PC-9 (cell line): ENCODE data around the gene TTC36. TPM values are rescaled to one million over a fixed set of nuclear protein-coding genes. Genes with fewer than 3 reads are reported as not detected.
"Not testable (repeated sequence)": the region's sequence is repeated elsewhere in the genome, so short reads cannot be mapped to it uniquely, and the experiment has no call there.

Source experiments
- BruUV-seq: library from RNA; stranded (reverse); fragments of 400-500 nt; replicated peaks from 2 replicates; lab custom pipeline; 2021; lab: Mats Ljungman, UMichigan
- CTCF ChIA-PET: fragments of 300-600 bp; sonication (Branson Sonifier 250); formaldehyde crosslinking; loops from one replicate; lab custom pipeline; 2022; ENCODE audit warnings: antibody characterized with exemption; lab: Charles Lee
- POLR2A ChIA-PET: fragments of 300-600 bp; sonication (Branson Sonifier 250); formaldehyde crosslinking; loops from one replicate; lab custom pipeline; 2022; ENCODE audit warnings: antibody characterized with exemption; ENCODE audit not compliant: unreplicated experiment; lab: Charles Lee
- DNase-seq, 2 experiments: peaks; one replicate each; pipeline versions ENCODE4 v3.0.0 to v3.0.0-alpha.2; 2015 to 2022; ENCODE audit warnings: mixed read lengths in 1 of 2
- H2AFZ ChIP-seq: fragments of 200-600 bp; sonication (generic); 2 replicates; pipeline ENCODE4 v1.8.1; 2017; ENCODE audit warnings: antibody characterized with exemption
- H3F3A ChIP-seq: fragments of 200-600 bp; sonication (generic); 2 replicates; pipeline ENCODE4 v1.8.1; 2017; ENCODE audit warnings: antibody characterized with exemption, mild to moderate bottlenecking, low read depth; ENCODE audit not compliant: insufficient read depth
- H3K27ac ChIP-seq: fragments of 200-600 bp; sonication (generic); 2 replicates; pipeline ENCODE4 v1.6.1; 2016; ENCODE audit warnings: mixed run types
- H3K27me3 ChIP-seq: fragments of 200-600 bp; sonication (generic); 2 replicates; pipeline ENCODE4 v1.6.1; 2016; ENCODE audit warnings: low read depth, mixed run types; ENCODE audit not compliant: insufficient read depth
- H3K36me3 ChIP-seq: fragments of 200-600 bp; sonication (generic); 2 replicates; pipeline ENCODE4 v1.6.1; 2016; ENCODE audit warnings: low read depth, mixed run types
- H3K4me1 ChIP-seq: fragments of 200-600 bp; sonication (generic); replicated peaks from 2 replicates; pipeline ENCODE4 v1.6.1; 2016; ENCODE audit warnings: mixed run types; ENCODE audit not compliant: insufficient read depth
- H3K4me2 ChIP-seq: fragments of 200-600 bp; sonication (generic); 2 replicates; pipeline ENCODE4 v1.6.1; 2017; ENCODE audit warnings: mixed run types
- H3K4me3 ChIP-seq: fragments of 200-600 bp; sonication (generic); 2 replicates; pipeline ENCODE4 v1.6.1; 2016; ENCODE audit warnings: mixed run types
- H3K79me2 ChIP-seq: fragments of 200-600 bp; sonication (generic); 2 replicates; pipeline ENCODE4 v1.6.1; 2017; ENCODE audit warnings: low read depth, mixed run types
- H3K9me2 ChIP-seq: fragments of 200-600 bp; sonication (generic); 2 replicates; pipeline ENCODE4 v1.8.1; 2017; ENCODE audit warnings: mild to moderate bottlenecking; ENCODE audit not compliant: insufficient read depth
- H3K9me3 ChIP-seq: fragments of 200-600 bp; sonication (generic); 2 replicates; pipeline ENCODE4 v1.8.1; 2016; ENCODE audit warnings: low read depth; ENCODE audit not compliant: insufficient read depth
- H4K20me1 ChIP-seq: fragments of 200-600 bp; sonication (generic); 2 replicates; pipeline ENCODE4 v1.8.1; 2017; ENCODE audit not compliant: insufficient read depth
- CTCF ChIP-seq: fragments of 200-600 bp; sonication (generic); conservative IDR thresholded peaks from 2 replicates; pipeline ENCODE4 v1.6.1; 2017; ENCODE audit warnings: mixed run types, antibody characterized with exemption, mild to moderate bottlenecking, moderate library complexity
- EZH2 ChIP-seq: fragments of 200-600 bp; sonication (generic); IDR thresholded peaks from 2 replicates; pipeline ENCODE4 v1.8.0; 2017; ENCODE audit warnings: antibody characterized with exemption, low read depth
- intact Hi-C: fragments of 100-400 bp; cut with micrococcal nuclease; formaldehyde crosslinking; loops from one replicate; pipeline ENCODE4 v1.10.0; 2022; ENCODE audit not compliant: unreplicated experiment
- total RNA-seq: library from RNA; stranded (reverse); gene quantifications from 2 replicates; pipeline ENCODE4 v1.2.3, GENCODE V29; 2021

TTC36 gene
- total RNA-seq, 1 experiment from 2014 or later, result 0.41 TPM

GRCh38 chr11:118565051-118565450 lies 37.8 kb downstream of the TTC36 start:
- H3K4me3 ChIP-seq, result no peak overlapping the region
- H3K36me3 ChIP-seq, result no peaks in the 10 kb centered on the region
- TF ChIP-seq CTCF (no peak), EZH2 (no peak)
- no peaks in the 10 kb centered on the region for H4K20me1 ChIP-seq
- no peaks in the 10 kb centered on the region for H3K9me3 ChIP-seq
- ChIA-PET POLR2A (no interaction called here), CTCF (no interaction called here)
- intact Hi-C loops, result loop anchor here (10.0 kb wide), 1 partner anchor 740 kb away; the partner anchor contains the start of gene FXYD2
- 0 out of 2 replicates have a peak, but pooled peaks cover 10% of the 10 kb centered on the region for H3K4me1 ChIP-seq
- no peak overlapping the region for H3K27ac ChIP-seq
- peaks cover 5% of the 10 kb centered on the region for H3F3A ChIP-seq
- H3K4me2 ChIP-seq, result peak overlapping the region; percentile 39; the same call in 1 of the 2 replicates
- DNase-seq, result peak in 1 of 2 experiments; percentile 16
- BruUV-seq, result no TSS peak
- no peaks in the 10 kb centered on the region for H3K79me2 ChIP-seq
- no peaks in the 10 kb centered on the region for H3K27me3 ChIP-seq
- no peak overlapping the region for H2AFZ ChIP-seq
- H3K9me2 ChIP-seq, result no peaks in the 10 kb centered on the region

GRCh38 chr11:118569670-118570069 lies 42.4 kb downstream of the TTC36 start:
- TF ChIP-seq CTCF (no peak), EZH2 (no peak)
- no TSS peak for BruUV-seq
- Histone ChIP-seq H3K9me2 (no peaks in the 10 kb centered on the region), H3K79me2 (peaks cover 33% of the 10 kb centered on the region), H2AFZ (no peak overlapping the region), H3K27ac (no peak overlapping the region), H3K4me2 (no peak overlapping the region), H3F3A (peaks cover 12% of the 10 kb centered on the region), H3K27me3 (no peaks in the 10 kb centered on the region), H3K4me1 (peaks cover 33% of the 10 kb centered on the region), H3K9me3 (no peaks in the 10 kb centered on the region), H3K4me3 (no peak overlapping the region), H3K36me3 (no peaks in the 10 kb centered on the region), H4K20me1 (peaks cover 18% of the 10 kb centered on the region)
- no peak for DNase-seq
- ChIA-PET CTCF (no interaction called here), POLR2A (no interaction called here)
- intact Hi-C loops, result loop anchor here (10.0 kb wide), 1 partner anchor 745 kb away; the partner anchor contains the start of gene FXYD2

GRCh38 chr11:118570787-118571186 lies 43.5 kb downstream of the TTC36 start:
- ChIA-PET POLR2A (no interaction called here), CTCF (no interaction called here)
- Histone ChIP-seq H3K9me3 (no peaks in the 10 kb centered on the region), H2AFZ (no peak overlapping the region), H3K27ac (no peak overlapping the region), H3K4me3 (no peak overlapping the region), H3K4me1 (peaks cover 35% of the 10 kb centered on the region), H4K20me1 (peaks cover 29% of the 10 kb centered on the region), H3K4me2 (no peak overlapping the region), H3K79me2 (peaks cover 44% of the 10 kb centered on the region), H3F3A (peaks cover 22% of the 10 kb centered on the region; the same call in 1 of the 2 replicates), H3K9me2 (no peaks in the 10 kb centered on the region), H3K36me3 (peaks cover 5% of the 10 kb centered on the region; the same call in 1 of the 2 replicates), H3K27me3 (no peaks in the 10 kb centered on the region)
- BruUV-seq, result no TSS peak
- peak in 1 of 2 experiments; percentile 6 for DNase-seq
- intact Hi-C loops, result no loop called here
- no peak for TF ChIP-seq EZH2
- no peak for TF ChIP-seq CTCF

DNA sequence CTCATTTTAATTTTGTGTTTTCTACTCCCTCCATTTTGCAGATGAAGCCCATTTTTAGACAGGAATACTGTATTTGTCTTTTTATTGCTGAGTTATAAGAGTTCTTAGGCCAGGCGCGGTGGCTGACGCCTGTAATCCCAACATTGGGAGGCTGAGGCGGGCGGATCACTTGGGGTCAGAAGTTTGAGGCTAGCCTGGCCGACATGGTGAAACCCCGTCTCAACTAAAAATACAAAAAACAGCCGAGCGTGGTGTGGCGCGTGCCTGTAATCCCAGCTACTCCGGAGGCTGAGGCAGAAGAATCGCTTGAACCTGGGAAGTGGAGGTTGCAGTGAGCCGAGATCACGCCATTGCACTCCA lies 44.4 kb downstream of the TTC36 start:
- CTCF ChIA-PET, H3K27me3 ChIP-seq, H3K36me3 ChIP-seq, H3K9me2 ChIP-seq, H3K9me3 ChIP-seq: not testable (repeated sequence)
- intact Hi-C loops, result loop anchor here (2.0 kb wide), 1 partner anchor 427 kb away; no protein-coding TSS in a partner anchor
- Histone ChIP-seq H3K4me1 (peaks cover 29% of the 10 kb centered on the region), H3K4me3 (peak overlapping the region; percentile 98), H3K27ac (peak overlapping the region; percentile 24), H2AFZ (peak overlapping the region; percentile 94), H3F3A (peaks cover 18% of the 10 kb centered on the region; the same call in 1 of the 2 replicates), H4K20me1 (peaks cover 38% of the 10 kb centered on the region), H3K79me2 (peaks cover 53% of the 10 kb centered on the region), H3K4me2 (peak overlapping the region; percentile 95)
- TSS peak; percentile 92 for BruUV-seq
- DNase-seq, result peak in 1 of 2 experiments; percentile 10
- POLR2A ChIA-PET, result interaction anchor here (0.7 kb wide), 1 partner anchor 908 kb away, joined by 5 read pairs; no protein-coding TSS in a partner anchor
